ENCODE data around the gene ZNF670.

GRCh38 chr1:247060771-247061170 is 17.8 kb downstream of the ZNF670 start:
- TF ChIP-seq, protein P1, sequence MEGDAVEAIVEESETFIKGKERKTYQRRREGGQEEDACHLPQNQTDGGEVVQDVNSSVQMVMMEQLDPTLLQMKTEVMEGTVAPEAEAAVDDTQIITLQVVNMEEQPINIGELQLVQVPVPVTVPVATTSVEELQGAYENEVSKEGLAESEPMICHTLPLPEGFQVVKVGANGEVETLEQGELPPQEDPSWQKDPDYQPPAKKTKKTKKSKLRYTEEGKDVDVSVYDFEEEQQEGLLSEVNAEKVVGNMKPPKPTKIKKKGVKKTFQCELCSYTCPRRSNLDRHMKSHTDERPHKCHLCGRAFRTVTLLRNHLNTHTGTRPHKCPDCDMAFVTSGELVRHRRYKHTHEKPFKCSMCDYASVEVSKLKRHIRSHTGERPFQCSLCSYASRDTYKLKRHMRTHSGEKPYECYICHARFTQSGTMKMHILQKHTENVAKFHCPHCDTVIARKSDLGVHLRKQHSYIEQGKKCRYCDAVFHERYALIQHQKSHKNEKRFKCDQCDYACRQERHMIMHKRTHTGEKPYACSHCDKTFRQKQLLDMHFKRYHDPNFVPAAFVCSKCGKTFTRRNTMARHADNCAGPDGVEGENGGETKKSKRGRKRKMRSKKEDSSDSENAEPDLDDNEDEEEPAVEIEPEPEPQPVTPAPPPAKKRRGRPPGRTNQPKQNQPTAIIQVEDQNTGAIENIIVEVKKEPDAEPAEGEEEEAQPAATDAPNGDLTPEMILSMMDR (IDR thresholded peaks at IDR 0.05): no peak
- TF ChIP-seq EZH2 (IDR thresholded peaks at IDR 0.05): no peak
